ENCODE measurements around the gene METTL24. TPM values are rescaled to one million over a fixed set of nuclear protein-coding genes. Genes with fewer than 3 reads are reported as not detected.

Gene METTL24
- total RNA-seq, 2 donors from 2014 or later: not detected

DNA sequence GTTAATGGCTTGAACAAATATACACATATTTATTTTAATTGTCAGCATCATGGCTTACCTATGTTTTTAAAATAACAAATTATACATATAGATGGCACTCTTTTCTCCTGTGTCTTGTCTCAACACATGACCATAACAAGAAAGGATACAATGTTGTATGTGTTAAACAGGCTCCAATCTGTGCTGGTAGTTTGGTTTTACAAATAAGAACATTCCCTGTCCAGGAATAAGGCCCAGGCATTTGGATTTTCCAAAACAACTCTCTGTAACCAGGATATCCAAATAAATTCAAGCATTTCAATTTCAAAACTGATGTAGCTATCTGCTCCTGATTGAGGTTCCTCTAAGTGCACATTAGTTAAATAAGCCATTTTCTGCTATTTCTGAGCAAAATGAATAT lies 17.1 kb downstream of the METTL24 start:
- ATAC-seq (replicated peaks in 1 of 2): no peak
- Mint-ChIP-seq H3K4me1 (ENCODE audit: low read depth) (no peaks in the 10 kb centered on the region), H3K4me3 (no peak overlapping the region), H3K27me3 (ENCODE audit: low read depth) (peaks cover 7% of the 10 kb centered on the region), H3K36me3 (ENCODE audit: insufficient read depth in 2 of 2) (no peaks in the 10 kb centered on the region), H3K9me3 (no peaks in the 10 kb centered on the region), H3K27ac (no peak overlapping the region)
- no peak for DNase-seq

DNA sequence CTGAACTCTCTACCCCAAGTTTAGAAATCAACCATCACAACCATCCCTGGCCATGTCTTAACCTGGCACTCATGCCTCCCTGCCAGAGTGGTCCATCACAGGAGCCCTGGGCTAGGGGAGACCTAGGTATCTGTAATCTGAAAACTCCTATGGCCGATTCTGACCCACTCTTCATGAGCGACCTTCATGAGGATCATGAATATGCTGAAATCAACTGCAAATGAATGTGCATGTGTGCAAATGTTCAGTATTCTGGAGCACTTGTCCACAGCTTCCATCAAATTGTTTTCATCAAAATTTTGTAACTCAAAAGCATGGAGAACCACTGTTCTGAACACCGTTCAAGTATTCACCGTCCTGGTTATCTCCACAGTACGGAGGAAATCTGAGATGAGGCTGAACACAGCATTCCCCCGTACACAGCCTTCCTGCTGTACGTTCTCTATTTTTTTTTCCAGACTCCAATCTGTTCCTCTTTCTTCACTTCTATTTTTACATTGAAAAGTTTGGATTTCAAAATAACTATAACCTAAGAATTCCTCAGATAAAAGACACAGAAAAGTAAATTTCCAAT lies 17.7 kb downstream of the METTL24 start:
- H3K36me3 Mint-ChIP-seq (ENCODE audit: insufficient read depth in 2 of 2): no peaks in the 10 kb centered on the region
- DNase-seq: no peak
- no peaks in the 10 kb centered on the region for H3K4me1 Mint-ChIP-seq (ENCODE audit: low read depth)
- ATAC-seq (replicated peaks in 1 of 2): no peak
- H3K9me3 Mint-ChIP-seq: no peaks in the 10 kb centered on the region
- no peak overlapping the region for H3K27ac Mint-ChIP-seq
- peaks cover 7% of the 10 kb centered on the region for H3K27me3 Mint-ChIP-seq (ENCODE audit: low read depth)
- H3K4me3 Mint-ChIP-seq: no peak overlapping the region

DNA sequence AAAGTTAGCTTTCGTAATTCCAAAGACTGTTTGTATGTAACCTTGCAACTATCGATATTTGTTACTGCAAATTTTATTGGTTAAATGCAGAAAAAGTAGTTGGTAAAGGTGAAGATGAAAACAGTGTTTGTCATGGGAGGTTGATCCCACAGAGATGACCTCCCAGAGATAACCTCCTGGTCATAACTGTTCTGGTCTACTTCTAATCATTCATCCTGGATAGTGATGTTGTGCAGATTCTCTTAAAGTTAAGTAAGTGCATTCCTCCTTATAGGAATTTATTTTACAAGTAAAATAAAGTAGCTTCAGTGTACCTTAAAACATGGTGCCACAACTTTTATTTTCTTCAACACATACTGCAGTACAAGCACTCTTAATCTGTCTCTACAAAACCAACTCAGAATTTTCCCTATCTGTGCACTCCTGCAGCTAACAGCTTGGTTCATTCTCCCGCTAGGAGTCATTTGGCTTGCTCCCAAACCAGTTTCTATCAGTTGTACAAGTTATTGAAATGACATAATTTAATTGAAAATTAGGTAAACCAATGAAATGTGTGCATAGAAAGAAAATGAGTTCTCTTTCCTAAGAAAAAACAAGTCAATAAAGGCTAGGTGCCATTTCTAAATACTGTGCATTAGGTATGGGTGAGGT lies 19.2 kb downstream of the METTL24 start:
- Mint-ChIP-seq H3K27me3 (ENCODE audit: low read depth) (peaks cover 7% of the 10 kb centered on the region), H3K9me3 (no peaks in the 10 kb centered on the region), H3K4me3 (no peak overlapping the region), H3K4me1 (ENCODE audit: low read depth) (peaks cover 5% of the 10 kb centered on the region), H3K27ac (no peak overlapping the region), H3K36me3 (ENCODE audit: insufficient read depth in 2 of 2) (no peaks in the 10 kb centered on the region)
- no peak for ATAC-seq (replicated peaks in 1 of 2)
- no peak for DNase-seq

DNA sequence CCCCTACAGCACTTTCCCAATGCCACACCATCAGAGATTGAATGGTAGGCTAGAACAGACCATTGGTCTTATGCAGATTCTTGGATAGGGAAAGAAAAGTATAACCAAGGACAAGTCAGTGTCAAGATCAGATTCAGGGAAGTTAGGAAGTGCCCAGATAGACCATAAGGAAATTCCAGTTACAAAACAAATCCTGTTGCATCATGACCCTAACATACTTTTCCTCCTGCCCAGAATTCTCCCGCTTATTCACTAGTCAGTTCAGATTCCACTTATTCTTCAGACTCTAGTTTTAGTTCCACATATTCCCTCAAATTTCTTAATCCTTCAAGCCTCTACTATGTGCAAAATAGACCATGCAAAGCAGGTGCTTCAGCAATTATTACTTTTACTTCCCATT lies 20.7 kb downstream of the METTL24 start:
- H3K4me3 Mint-ChIP-seq: no peak overlapping the region
- peaks cover 5% of the 10 kb centered on the region for H3K4me1 Mint-ChIP-seq (ENCODE audit: low read depth)
- no peak for ATAC-seq (replicated peaks in 1 of 2)
- H3K36me3 Mint-ChIP-seq (ENCODE audit: insufficient read depth in 2 of 2): no peaks in the 10 kb centered on the region
- H3K27ac Mint-ChIP-seq: no peak overlapping the region
- H3K9me3 Mint-ChIP-seq: no peaks in the 10 kb centered on the region
- H3K27me3 Mint-ChIP-seq (ENCODE audit: low read depth): peaks cover 7% of the 10 kb centered on the region
- no peak for DNase-seq

DNA sequence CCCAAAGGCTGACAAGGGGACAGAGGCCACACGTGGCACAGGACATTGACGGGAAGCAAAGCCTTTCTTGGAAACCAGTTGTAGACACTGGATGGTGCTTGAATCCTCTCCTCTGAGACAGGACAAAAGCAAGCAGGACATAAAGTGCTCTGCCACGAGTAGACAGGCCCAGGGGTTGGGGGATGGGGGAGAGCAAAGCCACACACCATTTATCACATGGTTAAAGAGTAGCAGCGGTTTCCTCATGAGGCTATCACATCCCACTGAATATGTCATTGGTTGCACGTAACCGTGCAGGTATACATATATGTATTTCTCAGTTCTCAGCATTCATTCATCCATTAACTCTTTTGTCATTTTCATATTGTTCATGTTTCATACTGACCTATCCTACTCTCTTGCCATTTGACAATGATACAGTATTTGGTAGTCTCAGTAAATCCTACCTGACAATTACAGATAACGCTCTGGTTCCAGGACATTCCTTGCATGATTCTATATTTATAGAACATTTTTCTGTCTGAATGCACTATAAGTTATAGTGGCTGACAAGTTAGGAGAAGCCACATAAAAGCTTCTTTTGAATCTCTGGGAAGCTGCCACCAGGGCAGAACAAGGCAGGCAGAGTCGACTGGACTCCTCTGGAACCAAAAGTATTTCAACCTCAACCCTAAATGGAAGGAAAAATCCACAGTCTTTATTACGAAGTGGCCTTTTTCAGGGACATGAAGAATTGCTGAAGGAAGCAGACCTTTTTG lies 23.5 kb downstream of the METTL24 start:
- ATAC-seq (replicated peaks in 1 of 2) (peak; percentile 33 to 39), DNase-seq (no peak)
- Mint-ChIP-seq H3K36me3 (ENCODE audit: insufficient read depth in 2 of 2) (no peaks in the 10 kb centered on the region), H3K4me1 (ENCODE audit: low read depth) (peaks cover 5% of the 10 kb centered on the region), H3K27me3 (ENCODE audit: low read depth) (peaks cover 6% of the 10 kb centered on the region), H3K27ac (no peak overlapping the region), H3K4me3 (no peak overlapping the region), H3K9me3 (no peaks in the 10 kb centered on the region)

DNA sequence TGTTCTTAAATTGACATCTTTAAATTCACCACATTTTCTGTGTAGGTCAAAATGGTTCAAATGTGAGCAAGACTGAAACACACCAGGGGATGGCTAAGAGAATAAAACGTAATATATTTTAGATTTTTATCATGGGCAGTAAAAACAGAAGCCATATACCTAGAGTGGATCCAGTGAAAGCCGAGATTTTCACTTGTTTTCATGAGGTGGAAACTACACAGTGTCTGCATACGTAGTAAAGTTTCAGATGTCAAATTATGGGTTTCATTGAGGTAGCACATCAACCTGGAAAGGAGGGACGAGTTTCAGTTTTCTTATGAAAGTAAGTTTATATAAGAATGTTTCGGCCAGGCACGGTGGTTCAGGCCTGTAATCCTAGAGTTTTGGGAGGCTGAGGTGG lies 25.9 kb downstream of the METTL24 start:
- Mint-ChIP-seq H3K27ac (no peak overlapping the region), H3K4me3 (no peak overlapping the region), H3K4me1 (ENCODE audit: low read depth) (peaks cover 5% of the 10 kb centered on the region), H3K9me3 (no peaks in the 10 kb centered on the region), H3K27me3 (ENCODE audit: low read depth) (no peaks in the 10 kb centered on the region), H3K36me3 (ENCODE audit: insufficient read depth in 2 of 2) (no peaks in the 10 kb centered on the region)
- DNase-seq (no peak), ATAC-seq (replicated peaks in 1 of 2) (peak; percentile 44 to 80)

DNA sequence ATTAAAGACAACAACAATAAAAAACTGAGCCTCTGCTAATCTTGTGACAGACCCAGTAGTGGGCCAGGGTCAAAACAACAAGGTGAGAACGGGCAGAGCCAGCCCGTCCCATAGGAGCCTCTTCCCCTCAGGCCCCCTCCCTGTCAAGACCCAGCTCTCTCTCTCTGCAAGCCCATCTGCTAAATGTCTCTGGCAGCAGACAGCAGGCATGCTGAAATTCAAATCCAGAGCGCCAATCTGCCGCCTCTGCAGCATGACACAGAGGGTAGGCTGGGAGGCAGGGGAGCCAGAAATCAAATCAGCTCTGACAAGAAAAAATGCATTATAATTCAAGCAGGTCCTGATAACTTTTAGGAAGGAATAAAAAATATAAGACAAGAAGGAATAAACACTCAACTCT lies 26.3 kb downstream of the METTL24 start:
- Mint-ChIP-seq H3K36me3 (ENCODE audit: insufficient read depth in 2 of 2) (no peaks in the 10 kb centered on the region), H3K9me3 (no peaks in the 10 kb centered on the region), H3K27ac (no peak overlapping the region), H3K4me3 (no peak overlapping the region), H3K27me3 (ENCODE audit: low read depth) (no peaks in the 10 kb centered on the region), H3K4me1 (ENCODE audit: low read depth) (peaks cover 5% of the 10 kb centered on the region)
- no peak for DNase-seq
- peak in 1 of 2 donors; percentile 26 for ATAC-seq (replicated peaks in 1 of 2)

DNA sequence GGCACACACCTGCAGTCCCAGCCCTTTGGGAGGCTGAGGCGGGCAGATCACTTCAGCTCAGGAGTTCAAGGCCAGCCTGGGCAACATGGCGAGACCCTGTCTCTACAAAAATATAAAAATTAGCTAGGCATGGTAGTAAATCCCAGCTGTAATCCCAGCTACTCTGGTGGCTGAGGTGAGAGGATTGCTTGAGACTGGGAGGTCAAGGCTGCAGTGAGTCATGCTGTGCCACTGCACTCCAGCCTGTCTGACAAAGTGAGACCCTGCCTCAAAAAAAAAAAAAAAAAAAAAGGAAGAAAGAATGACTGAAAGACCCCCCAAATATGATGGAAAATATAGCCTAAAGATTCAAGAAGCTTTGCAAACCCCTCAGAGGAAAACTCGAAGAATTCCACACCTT lies 26.8 kb downstream of the METTL24 start:
- no peak for ATAC-seq (replicated peaks in 1 of 2)
- Mint-ChIP-seq H3K9me3 (no peaks in the 10 kb centered on the region), H3K27me3 (ENCODE audit: low read depth) (no peaks in the 10 kb centered on the region), H3K27ac (no peak overlapping the region), H3K4me3 (no peak overlapping the region), H3K4me1 (ENCODE audit: low read depth) (peaks cover 5% of the 10 kb centered on the region), H3K36me3 (ENCODE audit: insufficient read depth in 2 of 2) (no peaks in the 10 kb centered on the region)
- no peak for DNase-seq

DNA sequence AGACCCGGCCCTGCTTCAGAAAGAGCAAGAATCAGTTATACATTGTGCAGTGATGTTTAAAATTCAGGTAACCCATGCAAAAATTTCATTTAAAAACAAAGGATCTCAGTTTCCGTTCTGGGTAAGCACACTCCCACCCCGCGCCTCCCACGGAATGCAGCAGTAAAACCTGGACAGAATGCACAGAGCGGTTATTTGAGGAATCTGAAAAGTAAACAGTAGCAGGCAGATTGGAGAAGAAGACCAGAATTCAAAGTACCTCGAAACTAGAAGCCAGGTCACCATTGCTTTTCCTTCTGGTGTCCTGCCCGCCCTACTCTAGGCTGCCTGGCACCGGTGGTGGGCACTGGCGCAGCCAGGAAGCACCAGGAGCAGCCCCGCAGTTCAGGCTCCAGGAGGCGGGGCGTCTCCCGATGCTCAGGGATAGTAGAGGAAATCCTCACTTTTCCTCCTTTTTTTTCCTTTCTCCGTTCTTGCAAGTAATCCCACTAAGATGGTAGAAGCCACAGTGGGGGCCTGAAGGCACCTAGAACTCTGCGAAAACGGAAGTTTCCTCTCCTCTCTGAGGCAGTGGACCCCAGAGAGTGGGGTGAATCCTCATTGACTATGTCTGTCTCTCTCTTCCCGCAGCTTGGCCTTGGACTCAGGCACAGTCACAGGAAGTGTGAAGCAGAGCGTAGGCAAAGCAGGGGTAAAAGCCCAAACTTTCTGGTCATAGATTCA lies 28.3 kb downstream of the METTL24 start:
- H3K27me3 Mint-ChIP-seq (ENCODE audit: low read depth): no peaks in the 10 kb centered on the region
- no peaks in the 10 kb centered on the region for H3K9me3 Mint-ChIP-seq
- no peaks in the 10 kb centered on the region for H3K36me3 Mint-ChIP-seq (ENCODE audit: insufficient read depth in 2 of 2)
- H3K27ac Mint-ChIP-seq: no peak overlapping the region
- ATAC-seq (replicated peaks in 1 of 2): no peak
- DNase-seq: no peak
- peaks cover 4% of the 10 kb centered on the region for H3K4me1 Mint-ChIP-seq (ENCODE audit: low read depth)
- no peak overlapping the region for H3K4me3 Mint-ChIP-seq

DNA sequence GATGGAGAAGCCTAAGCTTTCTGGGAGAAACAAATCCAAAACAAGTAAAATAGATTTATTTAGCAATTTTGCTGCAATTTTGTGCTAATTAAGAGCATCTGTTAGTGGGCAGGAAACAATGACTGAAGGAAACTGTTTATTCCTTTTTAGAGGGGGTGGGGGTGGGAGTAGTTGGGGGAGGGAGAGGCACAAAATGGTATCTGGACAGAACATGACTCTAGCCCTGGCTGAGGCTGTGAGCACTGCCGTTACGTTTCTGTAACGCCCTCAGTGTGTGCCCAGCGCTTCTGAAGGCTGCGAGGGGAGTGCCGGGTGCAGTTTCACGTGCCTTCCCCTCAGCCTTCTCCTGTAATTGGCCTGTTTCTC lies 28.8 kb downstream of the METTL24 start:
- Mint-ChIP-seq H3K9me3 (no peaks in the 10 kb centered on the region), H3K27ac (no peak overlapping the region), H3K36me3 (ENCODE audit: insufficient read depth in 2 of 2) (no peaks in the 10 kb centered on the region), H3K4me1 (ENCODE audit: low read depth) (no peaks in the 10 kb centered on the region), H3K27me3 (ENCODE audit: low read depth) (no peaks in the 10 kb centered on the region), H3K4me3 (no peak overlapping the region)
- ATAC-seq (replicated peaks in 1 of 2) (no peak), DNase-seq (no peak)

DNA sequence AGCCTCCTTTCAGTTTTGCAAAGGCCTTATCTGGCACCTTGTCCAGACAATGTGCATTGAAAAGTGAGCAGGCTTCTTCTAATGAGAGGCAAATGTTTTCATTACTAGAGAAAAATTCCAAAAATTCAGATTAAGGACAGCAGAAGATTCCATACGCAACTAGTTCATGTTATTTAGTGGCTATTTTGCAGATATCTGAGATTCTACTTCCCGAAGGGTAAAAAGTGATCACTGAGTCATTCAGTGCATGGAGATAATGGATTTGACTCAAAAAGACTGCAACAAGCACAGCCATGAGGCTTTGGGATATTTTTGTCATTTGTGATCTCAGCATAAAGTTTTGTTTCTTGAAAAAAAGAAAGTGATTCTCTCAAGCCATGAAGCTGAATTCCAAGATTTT lies 29.9 kb downstream of the METTL24 start:
- Mint-ChIP-seq H3K4me1 (ENCODE audit: low read depth) (no peaks in the 10 kb centered on the region), H3K9me3 (no peaks in the 10 kb centered on the region), H3K36me3 (ENCODE audit: insufficient read depth in 2 of 2) (no peaks in the 10 kb centered on the region), H3K27ac (no peak overlapping the region), H3K4me3 (no peak overlapping the region), H3K27me3 (ENCODE audit: low read depth) (no peaks in the 10 kb centered on the region)
- no peak for ATAC-seq (replicated peaks in 1 of 2)
- DNase-seq: no peak

DNA sequence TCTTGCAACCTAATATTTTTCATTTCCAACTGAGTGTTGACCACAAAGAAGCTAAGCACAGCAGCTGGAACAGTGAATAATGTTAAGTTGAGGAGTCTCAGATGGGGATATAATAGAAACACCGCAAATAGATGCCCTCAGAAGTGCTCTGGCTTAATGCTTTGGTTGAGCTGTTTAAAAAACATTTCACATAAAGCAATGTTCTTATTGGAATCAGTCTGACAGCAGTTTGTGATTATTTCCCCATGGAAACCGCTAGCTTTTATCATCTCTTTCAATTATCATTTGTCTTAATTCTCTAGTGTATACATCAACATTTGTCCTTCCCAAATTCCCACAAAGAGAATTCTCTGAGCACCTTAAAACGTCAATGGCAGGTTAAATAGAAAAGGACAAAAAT lies 30.8 kb downstream of the METTL24 start:
- H3K27me3 Mint-ChIP-seq (ENCODE audit: low read depth): no peaks in the 10 kb centered on the region
- H3K36me3 Mint-ChIP-seq (ENCODE audit: insufficient read depth in 2 of 2): no peaks in the 10 kb centered on the region
- no peak for DNase-seq
- no peak overlapping the region for H3K4me3 Mint-ChIP-seq
- no peaks in the 10 kb centered on the region for H3K4me1 Mint-ChIP-seq (ENCODE audit: low read depth)
- no peak overlapping the region for H3K27ac Mint-ChIP-seq
- no peaks in the 10 kb centered on the region for H3K9me3 Mint-ChIP-seq
- no peak for ATAC-seq (replicated peaks in 1 of 2)

DNA sequence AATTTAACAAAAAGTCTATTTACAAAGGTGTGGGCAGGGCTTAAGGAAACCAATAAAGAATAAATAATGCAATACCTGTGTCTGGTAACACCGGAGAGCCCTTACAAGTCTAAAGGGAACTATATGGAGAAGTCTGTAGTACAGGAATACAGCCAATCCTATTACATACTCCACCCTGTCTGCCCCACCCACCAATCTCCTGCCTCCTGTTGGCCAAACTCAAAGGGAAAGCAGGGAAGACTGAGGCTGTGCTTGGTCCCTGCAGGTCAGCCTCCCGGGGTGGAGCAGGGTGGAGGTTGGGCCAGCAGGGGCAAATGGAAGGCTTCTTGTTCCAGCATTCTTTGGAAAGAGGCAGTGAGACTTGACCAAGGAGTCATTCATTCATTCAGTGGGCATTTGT lies 31.5 kb downstream of the METTL24 start:
- no peak overlapping the region for H3K27ac Mint-ChIP-seq
- H3K9me3 Mint-ChIP-seq: no peaks in the 10 kb centered on the region
- no peaks in the 10 kb centered on the region for H3K27me3 Mint-ChIP-seq (ENCODE audit: low read depth)
- H3K4me1 Mint-ChIP-seq (ENCODE audit: low read depth): no peaks in the 10 kb centered on the region
- no peak overlapping the region for H3K4me3 Mint-ChIP-seq
- DNase-seq (no peak), ATAC-seq (replicated peaks in 1 of 2) (no peak)
- H3K36me3 Mint-ChIP-seq (ENCODE audit: insufficient read depth in 2 of 2): no peaks in the 10 kb centered on the region

Measured in activated T-cell treated with anti-CD3 and anti-CD28 coated beads, Interleukin-2, amount 50 U/mL, for 72 hours (primary cell).